K562 (cell line): ENCODE data around the gene ANO8. TPM values are rescaled to one million over a fixed set of nuclear protein-coding genes. Genes with fewer than 3 reads are reported as not detected.

Experiments used
- AFF4 ChIP-seq: sonication (generic); formaldehyde crosslinking; IDR thresholded peaks from 2 replicates; pipeline ENCODE4 v1.8.0; 2023; ENCODE audit warnings: mild to moderate bottlenecking, missing genetic modification reagents
- ATF3 ChIP-seq, 2 experiments: fragments of 450-650 bp in 1 of 2; sonication (generic) in 1 of 2; formaldehyde crosslinking in 1 of 2; IDR thresholded peaks in 1 of 2; conservative IDR thresholded peaks in 1 of 2; 2 replicates each; pipeline versions ENCODE4 v1.6.1 to v1.8.1; 2016 to 2023; ENCODE audit warnings: mild to moderate bottlenecking in 2 of 2, moderate library complexity in 2 of 2, inconsistent platforms in 1 of 2, missing genetic modification reagents in 1 of 2
- DIDO1 ChIP-seq: fragments of 450-650 bp; IDR thresholded peaks from 2 replicates; pipeline ENCODE4 v1.6.1; 2016; ENCODE audit warnings: low read depth, missing biosample characterization, missing genetic modification characterization
- E2F1 ChIP-seq: sonication (generic); formaldehyde crosslinking; IDR thresholded peaks from 2 replicates; pipeline ENCODE4 v1.8.1; 2023; ENCODE audit warnings: mild to moderate bottlenecking, missing genetic modification reagents, moderate library complexity
- E2F5 ChIP-seq: sonication (generic); formaldehyde crosslinking; IDR thresholded peaks from 2 replicates; pipeline ENCODE4 v1.8.0; 2022; ENCODE audit warnings: mild to moderate bottlenecking, missing genetic modification reagents
- HCFC1 ChIP-seq: IDR thresholded peaks from 2 replicates; pipeline ENCODE4 v1.6.1; 2012; ENCODE audit warnings: low read depth, low read length, improper control_type of control experiment
- KLF6 ChIP-seq: fragments of 250-450 bp; sonication (Bioruptor Pico); IDR thresholded peaks from 2 replicates; pipeline ENCODE4 v1.4.0; 2020; ENCODE audit warnings: mild to moderate bottlenecking, moderate library complexity, borderline replicate concordance
- MAFF ChIP-seq: IDR thresholded peaks from 2 replicates; pipeline ENCODE4 v1.6.1; 2012; ENCODE audit warnings: low read length, improper control_type of control experiment
- MTF1 ChIP-seq: fragments of 250-450 bp; sonication (Bioruptor Pico); IDR thresholded peaks from 2 replicates; pipeline ENCODE4 v1.9.0; 2021; ENCODE audit warnings: moderate library complexity, mild to moderate bottlenecking, inconsistent platforms, borderline replicate concordance
- NFATC3 ChIP-seq: fragments of 450-650 bp; IDR thresholded peaks from 2 replicates; pipeline ENCODE4 v1.6.1; 2017; ENCODE audit warnings: mild to moderate bottlenecking
- NFRKB ChIP-seq: fragments of 450-650 bp; IDR thresholded peaks from 2 replicates; pipeline ENCODE4 v1.6.1; 2016; ENCODE audit warnings: low read depth
- NONO ChIP-seq, 2 experiments: fragments of 200-400 bp in 1 of 2; fragments of 450-650 bp in 1 of 2; formaldehyde crosslinking in 1 of 2; IDR thresholded peaks; 2 replicates each; pipeline ENCODE4 v1.6.1; 2017; ENCODE audit warnings: low read depth in 2 of 2, mild to moderate bottlenecking in 2 of 2, moderate library complexity in 2 of 2, low read length in 1 of 2
- ZNF445 ChIP-seq: fragments of 250-450 bp; sonication (Bioruptor Pico); IDR thresholded peaks from 2 replicates; pipeline ENCODE4 v1.4.0; 2020; ENCODE audit warnings: low read depth, mild to moderate bottlenecking, moderate library complexity
- ZNF518B ChIP-seq: fragments of 250-450 bp; sonication (Bioruptor Pico); IDR thresholded peaks from 2 replicates; pipeline ENCODE4 v1.5.0; 2021; ENCODE audit warnings: mild to moderate bottlenecking, moderate library complexity
- ZNF695 ChIP-seq: fragments of 450-650 bp; formaldehyde crosslinking; IDR thresholded peaks from 2 replicates; pipeline ENCODE4 v1.4.0; 2020; ENCODE audit warnings: mild to moderate bottlenecking, moderate library complexity
- ZNF785 ChIP-seq: fragments of 250-450 bp; sonication (Bioruptor Pico); IDR thresholded peaks from 2 replicates; pipeline ENCODE4 v1.4.0; 2020; ENCODE audit warnings: mild to moderate bottlenecking
- polyA plus RNA-seq, 8 experiments: library from polyadenylated mRNA; depleted of rRNA in 4 of 8; stranded (reverse) in 5 of 8; unstranded in 3 of 8; fragments of >200 nt; fragmentation: Nextera tagmentation in 2 of 8; fragmentation: Illumina TruSeq in 1 of 8; extraction: Ambion mirVana in 2 of 8; extraction: Trizol in 1 of 8; gene quantifications; 2 replicates each; pipeline versions ENCODE4 v1.2.1 to v1.2.3, GENCODE V29; 2011 to 2014; ENCODE audit warnings: inconsistent platforms in 1 of 8, missing spikeins in 1 of 8
- total RNA-seq, 7 experiments: library from RNA; depleted of rRNA in 6 of 7; stranded (reverse); fragments of >200 nt in 6 of 7; fragmentation: Illumina TruSeq in 2 of 7; extraction: Trizol in 2 of 7; gene quantifications; 2 replicates each; pipeline versions ENCODE4 v1.2.1 to v1.2.3, GENCODE V29; 2011 to 2021; ENCODE audit warnings: low replicate concordance in 1 of 7

Gene ANO8
- total and polyA plus RNA-seq, 9 of the 15 experiments (the other 6 are each of a cell fraction or from before 2014, with no cell fraction given) = 0.07 to 7.6 (median 2.3) TPM; not detected in 1

- TF ChIP-seq ZNF695 (CRISPR knock-in tag) = peak; percentile 22; the same call in 1 of the 2 replicates
- no peak for TF ChIP-seq MTF1 (CRISPR knock-in tag)
- TF ChIP-seq E2F1 (CRISPR knock-in tag) = no peak
- peak; percentile 67 for TF ChIP-seq ATF3 (IDR thresholded peaks at IDR 0.05)
- TF ChIP-seq ATF3 (CRISPR knock-in tag; conservative IDR thresholded peaks at IDR 0.05) = no peak; the same call in 1 of the 2 replicates
- TF ChIP-seq MAFF = no peak
- TF ChIP-seq ZNF445 = no peak
- no peak for TF ChIP-seq E2F5
- no peak for TF ChIP-seq DIDO1 (tag)
- no peak for TF ChIP-seq NFATC3
- no peak; the same call in 1 of the 2 replicates for TF ChIP-seq HCFC1
- TF ChIP-seq KLF6 (CRISPR knock-in tag) = no peak; the same call in 1 of the 2 replicates
- TF ChIP-seq AFF4 (CRISPR knock-in tag) = no peak
- no peak for TF ChIP-seq NONO (IDR thresholded peaks at IDR 0.05; ENCODE audit: low read depth in 2 of 2, low read length in 1 of 2)
- TF ChIP-seq NFRKB = no peak
- no peak for TF ChIP-seq ZNF785
- TF ChIP-seq ZNF518B (CRISPR knock-in tag) = no peak
Measured at GRCh38 chr19:17333611-17334413, 843 bp downstream of the ANO8 start (continued).
